ENCODE results near the gene SAMD9L.
"Not testable (repeated sequence)": the region's sequence is repeated elsewhere in the genome, so short reads cannot be mapped to it uniquely, and the experiment has no call there.

Gene SAMD9L

DNA sequence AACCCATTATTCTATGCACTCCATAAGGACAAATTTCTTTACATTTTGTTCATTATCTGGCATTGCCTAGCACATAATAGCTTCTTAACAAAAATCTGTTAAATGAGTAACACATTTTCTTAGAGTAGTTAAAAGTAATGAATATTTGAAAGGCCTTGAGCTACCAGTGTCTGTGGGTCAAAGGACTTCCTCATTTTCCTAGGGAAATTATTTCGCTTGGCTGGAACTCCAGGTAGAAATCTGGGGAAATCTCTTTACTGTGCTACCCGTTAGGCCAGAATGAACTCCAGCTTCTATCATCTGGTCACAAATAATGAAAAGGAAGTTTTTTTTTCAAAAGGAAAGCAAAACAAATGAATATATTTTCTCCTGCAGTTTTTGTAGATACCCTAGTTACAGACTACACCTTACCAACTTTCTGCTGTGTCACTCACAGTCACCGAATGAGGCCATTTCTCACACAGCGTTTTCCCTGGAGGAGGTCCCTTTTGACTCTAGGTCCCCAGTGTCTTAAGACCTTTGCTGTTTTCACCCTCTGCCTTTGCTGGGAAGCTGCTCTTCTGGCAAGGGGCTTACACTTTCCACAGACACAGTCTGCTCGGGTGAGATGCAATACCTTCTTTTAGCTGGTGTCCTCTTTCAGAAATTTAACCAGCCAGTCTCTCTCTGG, 1.6 kb downstream of the SAMD9L start:
- peaks cover 10% of the 10 kb centered on the region for H3K4me1 ChIP-seq (ENCODE audit: control insufficient read depth, insufficient read depth, low read length, poor library complexity, severe bottlenecking)
- peaks cover 39% of the 10 kb centered on the region for H3K36me3 ChIP-seq (ENCODE audit: control insufficient read depth, insufficient read depth, low read length)
- no peaks in the 10 kb centered on the region for H3K27me3 ChIP-seq (replicated peaks; ENCODE audit: control insufficient read depth, insufficient read depth, low read length, poor library complexity, severe bottlenecking)
- no peak overlapping the region for H3K27ac ChIP-seq (ENCODE audit: insufficient read depth, low read length, poor library complexity, severe bottlenecking)
- H3K9me3 ChIP-seq (ENCODE audit: control insufficient read depth, low read length) = no peaks in the 10 kb centered on the region
- DNase-seq = no peak
- peak overlapping the region; percentile 62 for H3K4me3 ChIP-seq (ENCODE audit: insufficient read depth, low read depth, low read length, poor library complexity, severe bottlenecking)

DNA sequence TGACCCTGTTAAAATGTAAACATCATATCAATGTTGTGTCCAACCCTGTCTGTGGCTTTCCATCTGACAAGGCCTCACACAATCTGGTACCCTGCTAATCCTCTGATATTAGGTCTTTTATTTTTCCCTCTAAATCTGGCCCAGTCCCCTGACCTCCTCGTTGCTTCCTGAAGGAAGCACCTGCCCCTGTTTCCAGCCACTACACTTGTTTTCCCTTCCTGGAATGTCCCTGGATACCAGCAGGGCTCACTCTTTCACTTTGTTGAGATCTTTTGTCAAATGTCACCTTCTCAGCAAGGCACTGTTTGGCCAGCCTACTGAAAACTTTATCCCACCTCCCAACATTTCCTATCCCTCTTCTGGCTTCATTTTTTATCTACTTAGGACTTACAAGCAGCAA, 2.1 kb downstream of the SAMD9L start:
- peaks cover 10% of the 10 kb centered on the region for H3K4me1 ChIP-seq (ENCODE audit: control insufficient read depth, insufficient read depth, low read length, poor library complexity, severe bottlenecking)
- H3K9me3 ChIP-seq (ENCODE audit: control insufficient read depth, low read length) = no peaks in the 10 kb centered on the region
- no peak for DNase-seq
- no peak overlapping the region for H3K4me3 ChIP-seq (ENCODE audit: insufficient read depth, low read depth, low read length, poor library complexity, severe bottlenecking)
- no peak overlapping the region for H3K27ac ChIP-seq (ENCODE audit: insufficient read depth, low read length, poor library complexity, severe bottlenecking)
- peaks cover 43% of the 10 kb centered on the region for H3K36me3 ChIP-seq (ENCODE audit: control insufficient read depth, insufficient read depth, low read length)
- no peaks in the 10 kb centered on the region for H3K27me3 ChIP-seq (replicated peaks; ENCODE audit: control insufficient read depth, insufficient read depth, low read length, poor library complexity, severe bottlenecking)

DNA sequence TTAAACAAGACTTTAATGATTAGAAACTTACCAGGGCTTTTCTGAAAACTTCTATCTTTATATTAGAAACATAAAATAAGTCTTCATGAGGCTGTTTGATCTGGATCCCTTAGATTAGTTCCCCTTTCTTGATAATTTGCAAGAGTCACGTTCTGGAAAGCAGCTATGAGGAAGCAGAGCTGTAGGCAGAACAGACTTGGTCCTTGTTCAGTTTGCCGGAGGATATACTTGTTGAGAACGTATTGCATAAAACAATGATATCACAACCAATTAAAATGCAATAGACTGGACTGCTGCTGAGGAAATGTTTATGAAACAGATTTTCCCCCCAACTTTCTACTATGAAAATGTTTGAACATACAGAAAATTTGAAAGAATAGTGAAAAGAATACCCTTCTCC, 2.8 kb downstream of the SAMD9L start:
- no peak for DNase-seq
- Histone ChIP-seq H3K4me3 (ENCODE audit: insufficient read depth, low read depth, low read length, poor library complexity, severe bottlenecking) (no peak overlapping the region), H3K9me3 (ENCODE audit: control insufficient read depth, low read length) (no peaks in the 10 kb centered on the region), H3K36me3 (ENCODE audit: control insufficient read depth, insufficient read depth, low read length) (peaks cover 50% of the 10 kb centered on the region), H3K27ac (ENCODE audit: insufficient read depth, low read length, poor library complexity, severe bottlenecking) (no peak overlapping the region), H3K4me1 (ENCODE audit: control insufficient read depth, insufficient read depth, low read length, poor library complexity, severe bottlenecking) (peaks cover 10% of the 10 kb centered on the region), H3K27me3 (replicated peaks; ENCODE audit: control insufficient read depth, insufficient read depth, low read length, poor library complexity, severe bottlenecking) (no peaks in the 10 kb centered on the region)

DNA sequence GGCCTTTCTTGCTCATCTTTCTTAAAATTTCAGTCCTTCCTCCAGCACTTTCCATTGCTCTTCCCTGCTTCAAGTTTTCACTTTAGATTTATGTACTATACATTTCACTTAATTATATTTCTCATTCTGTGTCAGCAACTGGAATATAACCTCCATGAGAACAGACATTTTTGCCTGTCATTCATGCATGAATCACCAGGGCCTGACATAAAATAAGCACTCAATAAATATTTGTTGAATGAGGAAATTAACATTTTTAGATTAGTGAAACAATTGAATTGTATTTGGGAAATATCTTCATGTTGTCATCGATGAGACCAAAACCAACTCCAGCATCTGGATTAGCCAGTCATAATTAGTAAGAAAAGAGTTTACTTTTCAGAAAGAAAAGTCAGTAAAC, 6.1 kb downstream of the SAMD9L start:
- Histone ChIP-seq H3K36me3 (ENCODE audit: control insufficient read depth, insufficient read depth, low read length) (peaks cover 81% of the 10 kb centered on the region), H3K9me3 (ENCODE audit: control insufficient read depth, low read length) (no peaks in the 10 kb centered on the region), H3K4me1 (ENCODE audit: control insufficient read depth, insufficient read depth, low read length, poor library complexity, severe bottlenecking) (peaks cover 6% of the 10 kb centered on the region), H3K27me3 (replicated peaks; ENCODE audit: control insufficient read depth, insufficient read depth, low read length, poor library complexity, severe bottlenecking) (no peaks in the 10 kb centered on the region), H3K27ac (ENCODE audit: insufficient read depth, low read length, poor library complexity, severe bottlenecking) (no peak overlapping the region), H3K4me3 (ENCODE audit: insufficient read depth, low read depth, low read length, poor library complexity, severe bottlenecking) (no peak overlapping the region)
- no peak for DNase-seq

DNA sequence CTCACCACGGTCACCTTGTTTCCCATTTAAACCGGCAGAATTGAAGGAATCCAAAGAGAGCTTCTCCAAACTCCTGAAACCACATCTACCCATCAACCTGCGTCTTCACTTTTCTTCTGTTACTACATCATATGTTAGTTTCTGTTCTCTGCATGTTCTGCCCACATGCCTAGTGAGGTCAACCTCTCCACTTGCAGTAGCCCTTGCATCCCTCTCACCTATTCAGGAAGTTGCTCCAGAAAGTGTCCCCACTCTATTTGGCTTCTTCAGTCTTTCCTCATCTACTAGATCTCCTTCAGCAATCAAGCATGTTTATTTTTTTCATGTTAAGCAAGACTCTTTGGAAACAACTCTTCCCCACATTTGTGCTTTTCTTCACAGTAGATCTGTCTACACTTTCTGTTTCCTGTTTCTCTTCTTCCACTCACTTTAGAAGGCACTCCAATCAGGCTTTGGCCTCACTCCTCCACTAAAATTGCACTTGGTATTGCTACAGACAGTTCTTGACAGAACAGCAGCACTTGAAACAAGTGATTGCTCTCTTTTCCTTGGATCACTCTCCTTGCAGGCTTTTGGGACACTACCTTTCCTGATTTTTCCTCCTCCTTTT, 7.5 kb downstream of the SAMD9L start:
- no peak overlapping the region for H3K27ac ChIP-seq (ENCODE audit: insufficient read depth, low read length, poor library complexity, severe bottlenecking)
- no peaks in the 10 kb centered on the region for H3K27me3 ChIP-seq (replicated peaks; ENCODE audit: control insufficient read depth, insufficient read depth, low read length, poor library complexity, severe bottlenecking)
- peaks cover 4% of the 10 kb centered on the region for H3K9me3 ChIP-seq (ENCODE audit: control insufficient read depth, low read length)
- no peaks in the 10 kb centered on the region for H3K4me1 ChIP-seq (ENCODE audit: control insufficient read depth, insufficient read depth, low read length, poor library complexity, severe bottlenecking)
- peaks cover 94% of the 10 kb centered on the region for H3K36me3 ChIP-seq (ENCODE audit: control insufficient read depth, insufficient read depth, low read length)
- DNase-seq = no peak
- H3K4me3 ChIP-seq (ENCODE audit: insufficient read depth, low read depth, low read length, poor library complexity, severe bottlenecking) = no peak overlapping the region

DNA sequence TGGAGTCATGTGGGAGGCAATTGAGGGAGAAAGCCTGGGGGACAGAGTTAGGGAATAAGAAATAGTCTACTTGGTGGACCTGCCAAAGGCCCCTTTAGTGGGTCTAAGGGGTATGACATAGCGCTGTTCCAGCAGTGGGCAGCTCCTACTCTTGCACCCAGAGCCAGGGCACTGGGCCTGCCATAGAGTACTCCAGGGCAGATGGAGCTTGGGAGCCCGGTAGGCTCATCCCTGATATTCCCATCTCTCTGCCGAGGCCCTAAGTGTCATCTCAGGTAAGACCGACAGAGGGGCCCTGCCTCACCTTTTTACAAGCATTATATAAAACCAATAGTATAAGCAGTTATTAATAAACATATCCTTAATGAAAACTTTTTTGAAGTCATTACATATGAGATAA, 9.6 kb downstream of the SAMD9L start:
- H3K27ac ChIP-seq (ENCODE audit: insufficient read depth, low read length, poor library complexity, severe bottlenecking) = no peak overlapping the region
- H3K9me3 ChIP-seq (ENCODE audit: control insufficient read depth, low read length) = peaks cover 13% of the 10 kb centered on the region
- H3K36me3 ChIP-seq (ENCODE audit: control insufficient read depth, insufficient read depth, low read length) = peaks cover 83% of the 10 kb centered on the region
- no peaks in the 10 kb centered on the region for H3K4me1 ChIP-seq (ENCODE audit: control insufficient read depth, insufficient read depth, low read length, poor library complexity, severe bottlenecking)
- no peaks in the 10 kb centered on the region for H3K27me3 ChIP-seq (replicated peaks; ENCODE audit: control insufficient read depth, insufficient read depth, low read length, poor library complexity, severe bottlenecking)
- no peak for DNase-seq
- H3K4me3 ChIP-seq (ENCODE audit: insufficient read depth, low read depth, low read length, poor library complexity, severe bottlenecking) = no peak overlapping the region

DNA sequence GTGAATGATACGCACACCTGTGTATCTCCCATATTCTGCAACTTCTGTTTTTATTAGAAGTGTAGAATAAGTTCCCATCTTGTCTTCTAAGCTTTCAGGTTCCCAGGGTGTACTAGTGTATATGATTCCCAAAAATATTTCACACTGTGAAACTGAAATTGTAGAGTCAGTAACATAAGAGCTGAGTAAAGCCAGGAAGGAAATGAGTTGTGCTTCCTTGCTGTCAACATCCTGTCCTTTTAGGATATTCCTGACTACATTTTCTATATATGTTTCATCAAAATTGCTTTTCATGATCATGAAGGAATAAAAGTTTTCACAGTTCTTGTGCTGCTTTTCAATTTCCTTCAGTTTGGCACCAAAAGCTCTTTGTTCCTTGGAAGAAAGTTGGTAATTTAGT, 15.2 kb downstream of the SAMD9L start:
- H3K4me1 ChIP-seq (ENCODE audit: control insufficient read depth, insufficient read depth, low read length, poor library complexity, severe bottlenecking) = no peaks in the 10 kb centered on the region
- no peak overlapping the region for H3K4me3 ChIP-seq (ENCODE audit: insufficient read depth, low read depth, low read length, poor library complexity, severe bottlenecking)
- H3K36me3 ChIP-seq (ENCODE audit: control insufficient read depth, insufficient read depth, low read length) = peaks cover 31% of the 10 kb centered on the region
- no peaks in the 10 kb centered on the region for H3K27me3 ChIP-seq (replicated peaks; ENCODE audit: control insufficient read depth, insufficient read depth, low read length, poor library complexity, severe bottlenecking)
- no peak overlapping the region for H3K27ac ChIP-seq (ENCODE audit: insufficient read depth, low read length, poor library complexity, severe bottlenecking)
- H3K9me3 ChIP-seq (ENCODE audit: control insufficient read depth, low read length) = peaks cover 33% of the 10 kb centered on the region
- no peak for DNase-seq

DNA sequence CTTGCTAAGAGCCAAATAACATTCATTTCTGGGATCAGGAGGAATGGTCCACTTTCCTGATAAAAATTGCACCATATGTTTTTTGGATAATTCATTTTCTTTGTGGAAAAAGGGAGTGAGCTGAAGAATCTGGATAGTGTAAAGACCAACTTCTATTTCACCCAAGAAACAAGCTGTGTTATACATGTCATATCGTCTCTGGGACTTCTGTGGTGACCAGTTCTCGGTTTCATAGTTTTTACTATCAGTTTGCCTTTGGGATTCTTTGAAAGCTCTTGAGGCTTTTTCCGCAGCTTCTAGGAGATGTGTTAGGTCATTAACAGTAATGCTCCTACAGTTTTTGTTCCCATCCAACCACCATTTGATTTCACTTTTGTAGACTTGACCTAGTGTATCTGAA, 16.0 kb downstream of the SAMD9L start:
- peaks cover 23% of the 10 kb centered on the region for H3K36me3 ChIP-seq (ENCODE audit: control insufficient read depth, insufficient read depth, low read length)
- H3K27me3 ChIP-seq (replicated peaks; ENCODE audit: control insufficient read depth, insufficient read depth, low read length, poor library complexity, severe bottlenecking) = no peaks in the 10 kb centered on the region
- no peaks in the 10 kb centered on the region for H3K4me1 ChIP-seq (ENCODE audit: control insufficient read depth, insufficient read depth, low read length, poor library complexity, severe bottlenecking)
- H3K4me3 ChIP-seq (ENCODE audit: insufficient read depth, low read depth, low read length, poor library complexity, severe bottlenecking) = no peak overlapping the region
- no peak overlapping the region for H3K27ac ChIP-seq (ENCODE audit: insufficient read depth, low read length, poor library complexity, severe bottlenecking)
- no peak for DNase-seq
- H3K9me3 ChIP-seq (ENCODE audit: control insufficient read depth, low read length) = peaks cover 33% of the 10 kb centered on the region

DNA sequence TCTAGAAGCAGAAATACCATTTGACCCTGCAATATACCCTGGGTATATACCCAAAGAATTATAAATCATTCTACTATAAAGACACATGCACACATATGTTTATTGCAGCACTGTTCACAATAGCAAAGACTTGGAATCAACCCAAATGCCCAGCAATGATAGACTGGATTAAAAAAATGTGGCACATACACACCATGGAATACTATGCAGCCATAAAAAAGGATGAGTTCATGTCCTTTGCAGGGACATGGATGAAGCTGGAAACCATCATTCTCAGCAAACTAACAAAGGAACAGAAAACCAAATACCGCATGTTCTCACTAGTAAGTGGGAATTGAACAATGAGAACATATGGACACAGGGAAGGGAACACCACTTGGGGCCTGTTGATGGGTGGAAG, 21.2 kb downstream of the SAMD9L start:
- H3K27me3 ChIP-seq (replicated peaks; ENCODE audit: control insufficient read depth, insufficient read depth, low read length, poor library complexity, severe bottlenecking); H3K4me3 ChIP-seq (ENCODE audit: insufficient read depth, low read depth, low read length, poor library complexity, severe bottlenecking); H3K36me3 ChIP-seq (ENCODE audit: control insufficient read depth, insufficient read depth, low read length); DNase-seq; H3K27ac ChIP-seq (ENCODE audit: insufficient read depth, low read length, poor library complexity, severe bottlenecking); H3K4me1 ChIP-seq (ENCODE audit: control insufficient read depth, insufficient read depth, low read length, poor library complexity, severe bottlenecking): not testable (repeated sequence)
- peaks cover 11% of the 10 kb centered on the region for H3K9me3 ChIP-seq (ENCODE audit: control insufficient read depth, low read length)

DNA sequence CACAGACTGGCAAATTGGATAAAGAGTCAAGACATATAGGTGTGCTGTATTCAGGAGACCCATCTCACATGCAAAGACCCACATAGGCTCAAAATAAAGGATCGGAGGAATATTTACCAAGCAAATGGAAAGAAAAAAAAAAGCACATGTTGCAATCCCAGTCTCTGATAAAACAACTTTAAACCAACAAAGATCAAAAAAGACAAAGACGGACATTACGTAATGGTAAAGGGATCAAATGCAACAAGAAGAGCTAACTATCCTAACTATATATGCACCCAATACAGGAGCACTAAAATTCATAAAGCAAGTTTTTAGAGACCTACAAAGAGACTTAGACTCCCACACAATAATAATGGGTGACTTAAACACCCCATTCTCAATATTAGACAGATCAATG, 24.7 kb downstream of the SAMD9L start:
- H3K27ac ChIP-seq (ENCODE audit: insufficient read depth, low read length, poor library complexity, severe bottlenecking); H3K4me3 ChIP-seq (ENCODE audit: insufficient read depth, low read depth, low read length, poor library complexity, severe bottlenecking); H3K4me1 ChIP-seq (ENCODE audit: control insufficient read depth, insufficient read depth, low read length, poor library complexity, severe bottlenecking); H3K27me3 ChIP-seq (replicated peaks; ENCODE audit: control insufficient read depth, insufficient read depth, low read length, poor library complexity, severe bottlenecking); H3K9me3 ChIP-seq (ENCODE audit: control insufficient read depth, low read length); H3K36me3 ChIP-seq (ENCODE audit: control insufficient read depth, insufficient read depth, low read length); DNase-seq: not testable (repeated sequence)

Measured in effector memory CD4-positive, alpha-beta T cell (primary cell).